ENCODE measurements around the gene OR2B2.

Gene OR2B2

GRCh38 chr6:27902335-27903314 lies 9.6 kb downstream of the OR2B2 start (continued):
- 0 out of 2 replicates have a peak, but pooled peaks have one; percentile 38 for TF ChIP-seq ZSCAN18 (tag by site-specific recombination; IDR thresholded peaks at IDR 0.05)
- no peak for TF ChIP-seq ZNF133 (tag by site-specific recombination; IDR thresholded peaks at IDR 0.05)
- TF ChIP-seq GLI2 (tag by site-specific recombination; IDR thresholded peaks at IDR 0.05; ENCODE audit: borderline replicate concordance, low read depth) = no peak
- TF ChIP-seq ZNF560 (tag by site-specific recombination; IDR thresholded peaks at IDR 0.05; ENCODE audit: borderline replicate concordance) = no peak
- TF ChIP-seq ZNF335 (tag by site-specific recombination; conservative IDR thresholded peaks at IDR 0.05) = no peak
- TF ChIP-seq ZBTB48 (tag by site-specific recombination; IDR thresholded peaks at IDR 0.05) = no peak
- TF ChIP-seq ZNF629 (tag by site-specific recombination; IDR thresholded peaks at IDR 0.05) = peak; percentile 86
- no peak for TF ChIP-seq ZNF792 (tag by site-specific recombination; IDR thresholded peaks at IDR 0.05)
- TF ChIP-seq ZNF391 (tag by site-specific recombination; IDR thresholded peaks at IDR 0.05; ENCODE audit: borderline replicate concordance, low read depth) = 0 out of 2 replicates have a peak, but pooled peaks have one; percentile 36
- no peak for TF ChIP-seq INSM2 (tag by site-specific recombination; IDR thresholded peaks at IDR 0.05)
- TF ChIP-seq GFI1B (tag by site-specific recombination; IDR thresholded peaks at IDR 0.05) = no peak
- no peak for TF ChIP-seq ZNF157 (tag by site-specific recombination; IDR thresholded peaks at IDR 0.05)
- no peak for TF ChIP-seq ZNF521 (tag by site-specific recombination; IDR thresholded peaks at IDR 0.05)
- no peak for TF ChIP-seq ZSCAN4 (tag by site-specific recombination; IDR thresholded peaks at IDR 0.05)
- TF ChIP-seq SP7 (tag by site-specific recombination; IDR thresholded peaks at IDR 0.05) = peak; percentile 61
- no peak for TF ChIP-seq ZNF398 (tag by site-specific recombination; IDR thresholded peaks at IDR 0.05)
- TF ChIP-seq ZNF501 (tag by site-specific recombination; IDR thresholded peaks at IDR 0.05) = peak; percentile 85
- TF ChIP-seq ZNF324 (tag by site-specific recombination; IDR thresholded peaks at IDR 0.05) = peak; percentile 63; the same call in 1 of the 2 replicates
- TF ChIP-seq ZNF555 (tag by site-specific recombination; conservative IDR thresholded peaks at IDR 0.05) = no peak
- TF ChIP-seq ZNF580 (tag by site-specific recombination; IDR thresholded peaks at IDR 0.05) = peak; percentile 72
- peak; percentile 75; the same call in 1 of the 2 replicates for TF ChIP-seq ATF2 (tag by site-specific recombination; IDR thresholded peaks at IDR 0.05; ENCODE audit: low read depth)
- TF ChIP-seq ZNF292 (tag by site-specific recombination; IDR thresholded peaks at IDR 0.05; ENCODE audit: borderline replicate concordance, low read depth) = no peak
- TF ChIP-seq ZNF561 (tag by site-specific recombination; IDR thresholded peaks at IDR 0.05; ENCODE audit: borderline replicate concordance) = peak; percentile 78
- no peak for TF ChIP-seq ZNF169 (tag by site-specific recombination; IDR thresholded peaks at IDR 0.05)
- TF ChIP-seq SCRT2 (tag by site-specific recombination; IDR thresholded peaks at IDR 0.05) = no peak
- TF ChIP-seq ZNF366 (tag by site-specific recombination; conservative IDR thresholded peaks at IDR 0.05) = 0 out of 2 replicates have a peak, but pooled peaks have one; percentile 8
- TF ChIP-seq ZNF670 (tag by site-specific recombination; IDR thresholded peaks at IDR 0.05; ENCODE audit: low read depth) = no peak
- peak; percentile 77 for TF ChIP-seq ZNF362 (tag by site-specific recombination; IDR thresholded peaks at IDR 0.05)
- TF ChIP-seq ZNF221 (tag by site-specific recombination; IDR thresholded peaks at IDR 0.05; ENCODE audit: borderline replicate concordance) = peak; percentile 64; the same call in 1 of the 2 replicates
- no peak for TF ChIP-seq ZNF350 (tag by site-specific recombination; IDR thresholded peaks at IDR 0.05)

All from HEK293 (cell line).